NCI-H1694 (cell line): ENCODE data around the gene HCN1.

Experiments used
- DNase-seq: peaks from one replicate; lab custom pipeline; 2025; lab: John Stamatoyannopoulos, UW

The HCN1 gene

GRCh38 chr5:45288746-45289145 lies 407.4 kb downstream of the HCN1 start:
- DNase-seq, result no peak

GRCh38 chr5:45284436-45284835 lies 411.7 kb downstream of the HCN1 start:
- no peak for DNase-seq

GRCh38 chr5:45281081-45281480 lies 415.1 kb downstream of the HCN1 start:
- no peak for DNase-seq

GRCh38 chr5:45279109-45279508 lies 417.1 kb downstream of the HCN1 start:
- DNase-seq, result no peak

GRCh38 chr5:45277860-45278259 lies 418.3 kb downstream of the HCN1 start:
- no peak for DNase-seq

- no peak for DNase-seq
Measured at GRCh38 chr5:45274241-45274640, 421.9 kb downstream of the HCN1 start.

GRCh38 chr5:45271626-45272025 lies 424.6 kb downstream of the HCN1 start:
- no peak for DNase-seq

GRCh38 chr5:45264447-45264846 lies 431.7 kb downstream of the HCN1 start:
- no peak for DNase-seq

GRCh38 chr5:45262061-45262590 lies 434.1 kb downstream of the HCN1 start:
- DNase-seq, result no peak

GRCh38 chr5:45261125-45261524 lies 435.1 kb downstream of the HCN1 start:
- no peak for DNase-seq

- DNase-seq, result no peak
Measured at GRCh38 chr5:45260292-45260691, 435.9 kb downstream of the HCN1 start.

GRCh38 chr5:45252978-45253377 lies 443.2 kb downstream of the HCN1 start:
- no peak for DNase-seq

GRCh38 chr5:45252541-45252940 lies 443.6 kb downstream of the HCN1 start:
- no peak for DNase-seq

- DNase-seq, result no peak
Measured at GRCh38 chr5:45225571-45226031, 470.6 kb downstream of the HCN1 start.

GRCh38 chr5:45205403-45205961 lies 490.7 kb downstream of the HCN1 start:
- no peak for DNase-seq
